Bronchial epithelial cell (primary cell): ENCODE data around the gene ARHGAP45. TPM values are rescaled to one million over a fixed set of nuclear protein-coding genes. Genes with fewer than 3 reads are reported as not detected.

Experiments
- DNase-seq: peaks from one replicate; pipeline ENCODE4 v3.0.0-alpha.2; 2010; ENCODE audit warnings: low read depth
- FAIRE-seq: peaks from 2 replicates; lab custom pipeline; 2011; peaks lifted over from hg19 to GRCh38; lab: Jason Lieb, UNC
- H3K27me3 ChIP-seq: 2 replicates; pipeline ENCODE4 v1.5.1; 2011; ENCODE audit warnings: low read length; ENCODE audit not compliant: control insufficient read depth, insufficient read depth
- H3K36me3 ChIP-seq: 2 replicates; pipeline ENCODE4 v1.5.1; 2011; ENCODE audit warnings: low read length; ENCODE audit not compliant: control insufficient read depth, insufficient read depth
- H3K4me3 ChIP-seq: 2 replicates; pipeline ENCODE4 v1.5.1; 2011; ENCODE audit warnings: mild to moderate bottlenecking, low read depth, low read length, control low read depth
- CTCF ChIP-seq: IDR thresholded peaks from 2 replicates; pipeline ENCODE4 v1.5.1; 2011; ENCODE audit warnings: mild to moderate bottlenecking, moderate library complexity, low read length, control low read depth, inconsistent platforms; ENCODE audit not compliant: insufficient read depth, severe bottlenecking
- total RNA-seq: library from RNA; depleted of rRNA; stranded (reverse); fragments of >200 nt; gene quantifications from 2 replicates; pipeline ENCODE4 v1.2.1, GENCODE V29; 2014

The ARHGAP45 gene
- total RNA-seq, 1 donor from 2014 or later, result 11.8 TPM

- no peak for DNase-seq
- no peak for FAIRE-seq
- Histone ChIP-seq H3K36me3 (peaks cover 13% of the 10 kb centered on the region), H3K27me3 (no peaks in the 10 kb centered on the region), H3K4me3 (no peak overlapping the region)
- no peak for TF ChIP-seq CTCF
These were observed 68.5 kb downstream of the ARHGAP45 start for GRCh38 chr19:1135454-1135853.

GRCh38 chr19:1136201-1136600, 69.2 kb downstream of the ARHGAP45 start:
- DNase-seq (no peak), FAIRE-seq (no peak)
- Histone ChIP-seq H3K4me3 (no peak overlapping the region), H3K27me3 (no peaks in the 10 kb centered on the region), H3K36me3 (peaks cover 13% of the 10 kb centered on the region)
- TF ChIP-seq CTCF, result no peak

Other genes with a start within 250 kb of the ARHGAP45 start
- gene PLPPR3, start 245.2 kb upstream of the ARHGAP45 start, total RNA-seq, result not detected in 2 replicates
- gene AZU1, start 239.3 kb upstream of the ARHGAP45 start, total RNA-seq, result not detected in 2 replicates
- gene PRTN3, start 226.2 kb upstream of the ARHGAP45 start, total RNA-seq, result not detected in 2 replicates
- not detected in 2 replicates for gene ELANE, start 214.9 kb upstream of the ARHGAP45 start, total RNA-seq
- gene CFD, start 207.5 kb upstream of the ARHGAP45 start, total RNA-seq, result 1.2 and 4.2 TPM in 2 replicates
- 9.2 and 12.1 TPM in 2 replicates for gene MED16, start 174.0 kb upstream of the ARHGAP45 start, total RNA-seq
- not detected in 2 replicates for gene RNU6-9, start 173.7 kb upstream of the ARHGAP45 start, total RNA-seq
- 35.8 and 46.1 TPM in 2 replicates for gene R3HDM4, start 153.9 kb upstream of the ARHGAP45 start, total RNA-seq
- 0.13 TPM in 1 of 2 replicates, not detected in the other for gene KISS1R, start 149.8 kb upstream of the ARHGAP45 start, total RNA-seq
- gene ARID3A, start 141.1 kb upstream of the ARHGAP45 start, total RNA-seq, result 15.8 and 16.0 TPM in 2 replicates
- 36.3 and 68.2 TPM in 2 replicates for gene WDR18, start 82.8 kb upstream of the ARHGAP45 start, total RNA-seq
- 0.26 and 0.38 TPM in 2 replicates for gene GRIN3B, start 66.7 kb upstream of the ARHGAP45 start, total RNA-seq
- 54.8 and 65.9 TPM in 2 replicates for gene TMEM259, start 46.0 kb upstream of the ARHGAP45 start, total RNA-seq
- gene RNU6-2, start 45.6 kb upstream of the ARHGAP45 start, total RNA-seq, result not detected in 2 replicates
- 96.9 and 189 TPM in 2 replicates for gene CNN2, start 40.6 kb upstream of the ARHGAP45 start, total RNA-seq
- 6.8 and 13.8 TPM in 2 replicates for gene ABCA7, start 27.1 kb upstream of the ARHGAP45 start, total RNA-seq
- gene POLR2E, start 28.2 kb downstream of the ARHGAP45 start, total RNA-seq, result 57.4 and 87.1 TPM in 2 replicates
- gene GPX4, start 36.8 kb downstream of the ARHGAP45 start, total RNA-seq, result 274 and 291 TPM in 2 replicates
- 16.8 and 22.8 TPM in 2 replicates for gene SBNO2, start 107.1 kb downstream of the ARHGAP45 start, total RNA-seq
- gene STK11, start 138.6 kb downstream of the ARHGAP45 start, total RNA-seq, result 110 and 117 TPM in 2 replicates
- gene CBARP, start 170.8 kb downstream of the ARHGAP45 start, total RNA-seq, result 1.2 and 2.9 TPM in 2 replicates
- gene ATP5F1D, start 174.6 kb downstream of the ARHGAP45 start, total RNA-seq, result 8.7 and 14.8 TPM in 2 replicates
- 15.8 and 31.1 TPM in 2 replicates for gene MIDN, start 181.4 kb downstream of the ARHGAP45 start, total RNA-seq
- gene CIRBP, start 202.2 kb downstream of the ARHGAP45 start, total RNA-seq, result 317 and 370 TPM in 2 replicates
- gene FAM174C, start 208.4 kb downstream of the ARHGAP45 start, total RNA-seq, result 20.8 and 27.1 TPM in 2 replicates
- not detected in 2 replicates for gene EFNA2, start 218.7 kb downstream of the ARHGAP45 start, total RNA-seq